Esophagus squamous epithelium (tissue), 5 donors: ENCODE data around the gene ZNF132. TPM values are rescaled to one million over a fixed set of nuclear protein-coding genes. Genes with fewer than 3 reads are reported as not detected.

ENCODE experiments used
- DNase-seq: peaks from one replicate; lab custom pipeline; 2025; lab: John Stamatoyannopoulos, UW
- H3K27ac ChIP-seq, 4 donors: fragments of 200-600 bp; sonication (generic); one replicate each; pipeline ENCODE4 v1.5.1; 2016 to 2019; ENCODE audit warnings: mild to moderate bottlenecking in 1 of 4
- H3K27me3 ChIP-seq, 4 donors: fragments of 200-600 bp; sonication (generic); 1 replicate in 3 of 4; 2 replicates in 1 of 4; pipeline versions ENCODE4 v1.5.1 to v1.6.0; 2017 to 2021; ENCODE audit warnings: antibody characterized with exemption in 1 of 4
- H3K36me3 ChIP-seq, 3 donors: fragments of 200-600 bp; sonication (generic); one replicate each; pipeline ENCODE4 v1.5.1; 2016 to 2019
- H3K4me1 ChIP-seq, 3 donors: fragments of 200-600 bp; sonication (generic); one replicate each; pipeline ENCODE4 v1.5.1; 2017 to 2019
- H3K4me3 ChIP-seq, 4 donors: fragments of 200-600 bp; sonication (generic); 1 replicate in 3 of 4; 2 replicates in 1 of 4; pipeline ENCODE4 v1.5.1; 2016 to 2019; ENCODE audit warnings: mild to moderate bottlenecking in 2 of 4, moderate library complexity in 1 of 4
- H3K9me3 ChIP-seq, 3 donors: fragments of 200-600 bp; sonication (generic); one replicate each; pipeline ENCODE4 v1.5.1; 2016 to 2019
- CTCF ChIP-seq, 6 experiments: fragments of 450-650 bp in 4 of 6; fragments of 200-600 bp in 2 of 6; sonication (generic) in 2 of 6; IDR thresholded peaks; one replicate each; pipeline ENCODE4 v1.5.1; 2016 to 2019; ENCODE audit warnings: antibody characterized with exemption in 6 of 6, mild to moderate bottlenecking in 4 of 6, moderate library complexity in 4 of 6
- POLR2A ChIP-seq, 4 donors: fragments of 450-650 bp; IDR thresholded peaks; one replicate each; pipeline ENCODE4 v1.6.1; 2017; ENCODE audit warnings: antibody characterized with exemption in 4 of 4, mild to moderate bottlenecking in 4 of 4, moderate library complexity in 3 of 4
- WGBS, 2 donors: methylation state at CpG; one replicate each; pipeline ENCODE4 v1.1.5; 2018; 5-methylcytosine and 5-hydroxymethylcytosine counted together
- intact Hi-C: fragments of 100-400 bp; cut with DNase I; formaldehyde crosslinking; loops from one replicate; pipeline ENCODE4 v1.15.0; 2022
- small RNA-seq, 4 donors: library from RNA; depleted of rRNA; stranded (forward); fragments of <200 nt; gene quantifications; one replicate each; pipeline ENCODE3, GENCODE V24; 2016
- total RNA-seq, 4 donors: library from RNA; depleted of rRNA; stranded (reverse); fragments of >200 nt; gene quantifications; one replicate each; pipeline ENCODE4 v1.1.0, GENCODE V29; 2016
- donor health status: DM: yes; HTN: yes; CAD: no.

Gene ZNF132
- total RNA-seq, 4 donors from 2014 or later, result 2.0 to 5.3 (median 2.4) TPM

GRCh38 chr19:58386576-58387337 is 53.2 kb downstream of the ZNF132 start, which contains the start of gene RPS5:
Gene RPS5 (plus strand): TSS chr19:58387269. CDS start chr19:58388138, 869 bp downstream.
- Histone ChIP-seq H3K9me3 (no peaks in the 10 kb centered on the region), H3K4me3 (peak within 1 kb of the TSS; percentile 61 to 93 (median 80)), H3K27me3 (no peaks in the 10 kb centered on the region), H3K36me3 (peaks cover 0 to 40% (median 7%) of the 10 kb centered on the region in 3 donors), H3K4me1 (peaks cover 31 to 68% (median 36%) of the 10 kb centered on the region in 3 donors), H3K27ac (peak within 1 kb of the TSS; percentile 97 to 99 (median 98))
- WGBS, 2 donors, result 0 to 1% methylated on average over 13 to 32 of the region's 64 CpGs
- peak in 1 of 6 experiments; percentile 11 for TF ChIP-seq CTCF (IDR thresholded peaks at IDR 0.05)
- TF ChIP-seq POLR2A (IDR thresholded peaks at IDR 0.05), result peak in 3 of 4 donors; percentile 7 to 82 (median 70)
- peak; percentile 92 for DNase-seq
- intact Hi-C loops, result no loop called here

DNA sequence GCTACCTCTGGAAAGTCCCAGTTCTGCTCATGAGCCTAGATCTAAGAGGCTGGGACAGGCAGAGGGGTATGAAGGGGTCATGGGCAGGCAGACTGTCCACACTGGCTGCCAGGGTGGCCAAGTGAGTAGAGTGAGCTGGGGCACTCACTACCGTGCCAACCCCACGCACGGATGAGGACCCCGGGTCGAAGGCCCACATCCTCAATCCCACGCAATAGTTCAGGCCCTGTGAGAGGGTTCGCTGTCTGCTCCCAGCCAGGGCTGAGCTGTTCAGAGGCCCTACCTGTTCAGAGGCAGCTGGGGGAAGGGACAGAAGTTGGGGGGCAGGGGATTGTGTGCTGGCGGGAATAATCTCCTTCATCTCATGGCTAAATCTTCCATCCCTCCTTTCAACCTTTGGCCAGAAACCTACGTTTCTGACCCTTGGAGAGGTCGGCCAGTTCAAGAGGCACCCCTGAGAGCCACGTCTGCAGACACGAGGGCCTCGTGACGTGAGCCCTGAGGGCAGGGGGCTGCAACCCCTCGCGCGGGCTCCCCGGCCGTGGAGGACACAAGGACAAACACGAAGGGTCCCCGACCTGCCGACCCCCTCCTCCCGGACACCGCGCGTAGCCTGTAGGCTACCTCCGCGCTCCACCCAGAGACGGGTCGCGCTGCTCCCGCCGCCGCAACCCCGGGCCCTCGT is 53.9 kb downstream of the ZNF132 start:
- H3K4me1 ChIP-seq, result peaks cover 35 to 72% (median 39%) of the 10 kb centered on the region in 3 donors
- H3K9me3 ChIP-seq, result no peaks in the 10 kb centered on the region
- H3K36me3 ChIP-seq, result peaks cover 0 to 32% (median 5%) of the 10 kb centered on the region in 3 donors
- WGBS, 2 donors, result 33% methylated on average over 8 of the region's 36 CpGs; no CpG with 5 or more reads in 1 of the 2 donors
- H3K27me3 ChIP-seq, result no peaks in the 10 kb centered on the region
- intact Hi-C loops, result no loop called here
- H3K27ac ChIP-seq, result peak overlapping the region; percentile 97 to 99 (median 98)
- H3K4me3 ChIP-seq, result peak overlapping the region; percentile 61 to 93 (median 80)
- TF ChIP-seq CTCF (IDR thresholded peaks at IDR 0.05), result no peak
- TF ChIP-seq POLR2A (IDR thresholded peaks at IDR 0.05), result no peak
- DNase-seq, result no peak

DNA sequence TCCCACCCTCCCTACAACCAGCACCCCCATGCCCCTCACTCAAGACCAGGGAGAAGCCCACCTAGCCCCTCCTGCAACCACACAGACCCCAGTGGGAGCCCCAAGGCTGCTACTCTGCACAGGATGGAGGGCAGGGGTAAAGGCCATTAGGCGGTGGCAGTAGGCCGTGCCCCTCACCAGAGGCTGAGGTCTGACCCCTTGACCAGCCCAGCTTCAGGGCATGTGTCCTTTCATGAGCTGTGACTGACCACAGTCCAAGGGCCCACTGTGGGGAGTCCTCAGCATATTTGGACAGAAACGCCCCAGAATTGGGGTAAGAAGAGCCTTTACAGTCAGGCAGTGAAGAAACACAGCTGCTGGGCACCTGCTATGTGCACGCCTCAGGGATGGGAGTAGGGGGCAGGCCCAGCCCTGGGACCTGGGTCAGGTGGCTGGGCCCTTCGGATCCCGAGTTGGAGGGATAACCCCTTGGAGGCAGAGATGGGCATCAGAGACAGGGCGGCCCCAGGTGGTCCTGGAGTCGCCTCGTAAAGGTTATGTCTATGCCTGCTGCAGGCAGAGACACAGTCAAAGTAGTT is 54.6 kb downstream of the ZNF132 start:
- 71% methylated on average over 6 of the region's 9 CpGs; no CpG with 5 or more reads in 1 of the 2 donors for WGBS, 2 donors
- peak overlapping the region in 3 of 4 donors; percentile 77 to 93 (median 82) for H3K4me3 ChIP-seq
- peaks cover 0 to 26% (median 5%) of the 10 kb centered on the region in 3 donors for H3K36me3 ChIP-seq
- no peaks in the 10 kb centered on the region for H3K27me3 ChIP-seq
- H3K9me3 ChIP-seq, result no peaks in the 10 kb centered on the region
- intact Hi-C loops, result no loop called here
- peak overlapping the region; percentile 97 to 99 (median 98) for H3K27ac ChIP-seq
- peaks cover 36 to 66% (median 39%) of the 10 kb centered on the region in 3 donors for H3K4me1 ChIP-seq
- TF ChIP-seq POLR2A (IDR thresholded peaks at IDR 0.05) (no peak), CTCF (IDR thresholded peaks at IDR 0.05) (no peak)
- DNase-seq, result no peak

DNA sequence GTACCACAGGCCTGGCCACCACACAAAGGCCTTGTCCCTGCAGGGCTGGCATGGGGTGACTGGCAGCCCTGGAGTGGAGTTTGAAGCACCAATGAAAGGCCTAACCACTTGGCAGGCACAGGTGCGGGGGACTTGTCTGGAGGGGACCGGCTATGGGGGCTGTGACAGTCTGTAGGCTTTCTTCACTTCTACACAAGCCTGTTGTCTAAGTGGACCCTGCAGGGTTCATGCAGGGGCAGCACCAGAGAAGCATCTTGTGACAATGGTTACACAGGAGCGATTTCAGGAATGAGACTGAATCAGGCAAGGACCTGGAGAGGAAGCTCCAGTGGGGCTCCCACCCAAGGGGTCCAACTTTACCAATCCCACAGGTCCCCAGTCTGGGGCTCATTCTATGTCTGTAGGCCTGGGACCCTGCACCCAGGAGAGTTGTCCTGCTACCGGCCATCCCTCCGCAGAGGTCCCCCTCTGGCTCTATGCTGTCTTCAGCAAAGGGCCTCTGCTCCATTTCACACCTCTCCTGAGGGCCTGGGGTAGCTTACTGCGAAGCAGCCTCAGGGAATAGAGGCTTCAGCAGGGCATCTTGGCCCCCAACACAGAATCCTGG is 56.9 kb downstream of the ZNF132 start:
- Histone ChIP-seq H3K4me3 (no peak overlapping the region), H3K4me1 (peaks cover 38 to 58% (median 39%) of the 10 kb centered on the region in 3 donors), H3K36me3 (peaks cover 0 to 3% (median 0%) of the 10 kb centered on the region in 3 donors), H3K27me3 (no peaks in the 10 kb centered on the region), H3K9me3 (no peaks in the 10 kb centered on the region), H3K27ac (no peak overlapping the region)
- intact Hi-C loops, result no loop called here
- DNase-seq, result no peak
- TF ChIP-seq POLR2A (IDR thresholded peaks at IDR 0.05) (no peak), CTCF (IDR thresholded peaks at IDR 0.05) (no peak)
- 100% methylated on average over 1 of the region's 6 CpGs; no CpG with 5 or more reads in 1 of the 2 donors for WGBS, 2 donors

Small RNA genes lying within 50 kb of the gene (small RNA-seq; reads per million reads assigned to genes)
- gene MIR4754 (0 reads per million in 4 donors), gene RNU6-1337P (0 reads per million in 4 donors)

Other genes with a start within 250 kb of the ZNF132 start
- 10 to 100 TPM; 19.1 to 53.4 (median 36.0) TPM for gene ZNF544, start 211.2 kb downstream of the ZNF132 start, total RNA-seq
- gene ZNF8, start 161.2 kb downstream of the ZNF132 start, total RNA-seq, result 1 to 10 TPM; 3.5 to 6.7 (median 4.2) TPM
- gene ERVK3-1, start 134.8 kb downstream of the ZNF132 start, total RNA-seq, result 10 to 100 TPM; 24.7 to 42.0 (median 38.0) TPM
- 1 to 10 TPM; 2.2 to 3.2 (median 2.9) TPM for gene ZSCAN22, start 113.2 kb downstream of the ZNF132 start, total RNA-seq
- 10 to 100 TPM in 2 of 4 donors, 1 to 10 TPM in 1, not detected in 1; 1.1 to 25.1 (median 13.9) TPM for gene A1BG, start 86.7 kb downstream of the ZNF132 start, total RNA-seq
- gene ZNF497, start 77.4 kb downstream of the ZNF132 start, total RNA-seq, result 1 to 10 TPM in 3 of 4 donors, under 1 TPM in 1; 0.87 to 1.9 (median 1.4) TPM
- 1 to 10 TPM; 2.4 to 6.7 (median 3.3) TPM for gene ZNF837, start 59.1 kb downstream of the ZNF132 start, total RNA-seq
- 1,000 to 10,000 TPM; 1,292 to 2,917 (median 1,952) TPM for gene RPS5, start 52.9 kb downstream of the ZNF132 start, total RNA-seq
- 10 to 100 TPM in 2 of 4 donors, 1 to 10 TPM in 2; 5.0 to 30.5 (median 15.7) TPM for gene RNF225, start 44.5 kb downstream of the ZNF132 start, total RNA-seq
- gene ZNF584, start 31.5 kb downstream of the ZNF132 start, total RNA-seq, result 10 to 100 TPM in 2 of 4 donors, 1 to 10 TPM in 2; 8.5 to 13.4 (median 9.4) TPM
- 10 to 100 TPM in 1 of 4 donors, 1 to 10 TPM in 3; 6.5 to 10.1 (median 8.0) TPM for gene ZNF324B, start 11.5 kb upstream of the ZNF132 start, total RNA-seq
- gene ZNF324, start 26.9 kb upstream of the ZNF132 start, total RNA-seq, result 10 to 100 TPM; 13.5 to 25.4 (median 20.2) TPM
- 10 to 100 TPM in 3 of 4 donors, 1 to 10 TPM in 1; 6.0 to 13.3 (median 12.1) TPM for gene ZNF446, start 36.2 kb upstream of the ZNF132 start, total RNA-seq
- 1 to 10 TPM; 1.9 to 5.3 (median 2.6) TPM for gene SLC27A5, start 71.8 kb upstream of the ZNF132 start, total RNA-seq
- gene ZBTB45, start 79.7 kb upstream of the ZNF132 start, total RNA-seq, result 10 to 100 TPM in 1 of 4 donors, 1 to 10 TPM in 3; 6.9 to 11.1 (median 8.3) TPM
- gene TRIM28, start 103.9 kb upstream of the ZNF132 start, total RNA-seq, result 100 to 1,000 TPM; 150 to 198 (median 179) TPM
- gene CHMP2A, start 115.0 kb upstream of the ZNF132 start, total RNA-seq, result 10 to 100 TPM; 76.5 to 99.5 (median 86.6) TPM
- gene UBE2M, start 118.5 kb upstream of the ZNF132 start, total RNA-seq, result 10 to 100 TPM; 22.0 to 37.4 (median 24.7) TPM
- 10 to 100 TPM; 11.8 to 30.9 (median 21.7) TPM for gene MZF1, start 133.2 kb upstream of the ZNF132 start, total RNA-seq